GM19240 (cell line): ENCODE measurements around the gene BACH2.
"Not testable (repeated sequence)": the region's sequence is repeated elsewhere in the genome, so short reads cannot be mapped to it uniquely, and the experiment has no call there.

Source experiments
- DNase-seq: peaks from one replicate; pipeline ENCODE4 v3.0.0; 2011; ENCODE audit warnings: low spot score; ENCODE audit not compliant: insufficient read length

The BACH2 gene

GRCh38 chr6:90072501-90072900, 224.1 kb downstream of the BACH2 start:
- DNase-seq: no peak

DNA sequence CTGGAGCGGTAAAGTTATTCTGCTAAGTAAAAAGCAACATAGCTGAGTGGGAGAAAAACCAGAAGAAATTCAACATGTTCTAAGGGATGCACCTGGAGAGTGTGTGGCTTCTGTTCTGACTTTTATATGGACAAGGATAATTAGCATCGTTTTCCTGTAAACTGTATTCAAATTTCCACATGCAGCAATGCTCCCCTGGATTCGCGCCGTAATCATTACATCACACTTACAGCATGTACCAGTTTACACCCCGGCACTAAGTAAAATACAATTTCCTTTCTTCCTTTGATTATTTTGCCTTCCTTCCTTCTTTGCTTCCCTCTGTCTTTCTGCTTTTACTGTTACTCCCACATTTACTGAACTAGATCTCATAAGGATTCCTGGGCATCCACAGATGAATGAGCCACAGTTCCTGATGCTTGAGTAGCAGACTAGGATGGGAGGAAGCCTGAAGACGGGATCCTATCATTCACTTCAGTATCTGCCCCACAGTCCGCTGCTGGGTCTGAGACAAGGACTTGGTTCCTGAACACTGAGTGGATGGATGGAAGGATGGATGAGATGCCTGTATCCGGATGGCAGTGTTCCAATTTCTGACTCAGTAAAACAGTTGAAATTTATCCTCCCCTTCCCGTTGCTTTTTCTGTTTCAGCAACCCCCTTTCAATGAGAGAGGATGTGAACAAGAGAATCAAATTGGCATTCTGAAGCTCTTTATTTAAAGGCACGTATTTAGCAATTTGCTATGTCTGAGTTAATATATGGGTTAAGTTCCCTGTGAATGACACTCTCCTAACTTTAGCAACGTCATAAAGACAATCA, 227.7 kb downstream of the BACH2 start:
- no peak for DNase-seq

GRCh38 chr6:90068264-90068663, 228.4 kb downstream of the BACH2 start:
- DNase-seq: no peak

DNA sequence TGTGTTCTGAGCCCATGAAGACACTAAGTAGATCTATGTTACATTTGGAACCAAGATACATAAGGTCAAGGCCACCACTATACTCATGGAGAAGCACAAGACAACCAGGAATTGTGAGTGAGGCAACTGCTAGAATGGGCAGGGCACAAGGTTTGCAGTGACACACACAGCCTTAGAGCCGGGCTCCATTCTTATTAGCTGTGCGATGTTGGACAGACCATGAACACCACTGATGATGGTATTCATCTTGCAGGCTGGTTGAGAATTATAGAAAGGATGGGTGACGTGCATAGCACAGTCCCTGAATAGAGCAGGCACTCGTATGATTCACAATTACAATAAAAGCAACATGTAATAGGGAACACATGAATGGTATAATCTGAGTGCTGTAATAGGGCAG, 229.9 kb downstream of the BACH2 start:
- DNase-seq: no peak

GRCh38 chr6:90065173-90065572, 231.5 kb downstream of the BACH2 start:
- no peak for DNase-seq

GRCh38 chr6:90062667-90063066, 234.0 kb downstream of the BACH2 start:
- DNase-seq: no peak

- DNase-seq: no peak
Observed at GRCh38 chr6:90062051-90062450, 234.6 kb downstream of the BACH2 start.

- DNase-seq: not testable (repeated sequence)
Observed at GRCh38 chr6:90059178-90059577, 237.5 kb downstream of the BACH2 start.

- DNase-seq: not testable (repeated sequence)
Observed at GRCh38 chr6:90055924-90056323, 240.7 kb downstream of the BACH2 start.

DNA sequence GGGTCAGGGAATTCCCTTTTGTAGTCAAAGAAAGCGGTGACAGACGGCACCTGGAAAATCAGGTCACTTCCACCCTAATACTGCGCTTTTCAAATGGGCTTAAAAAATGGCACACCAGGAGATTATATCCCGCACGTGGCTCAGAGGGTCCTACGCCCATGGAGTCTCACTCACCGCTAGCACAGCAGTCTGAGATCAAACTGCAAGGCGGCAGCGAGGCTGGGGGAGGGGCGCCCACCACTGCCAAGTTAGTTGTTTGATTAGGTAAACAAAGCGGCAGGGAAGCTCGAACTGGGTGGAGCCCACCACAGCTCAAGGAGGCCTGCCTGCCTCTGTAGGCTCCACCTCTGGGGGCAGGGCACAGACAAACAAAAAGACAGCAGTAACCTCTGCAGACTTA, 242.4 kb downstream of the BACH2 start:
- DNase-seq: not testable (repeated sequence)

DNA sequence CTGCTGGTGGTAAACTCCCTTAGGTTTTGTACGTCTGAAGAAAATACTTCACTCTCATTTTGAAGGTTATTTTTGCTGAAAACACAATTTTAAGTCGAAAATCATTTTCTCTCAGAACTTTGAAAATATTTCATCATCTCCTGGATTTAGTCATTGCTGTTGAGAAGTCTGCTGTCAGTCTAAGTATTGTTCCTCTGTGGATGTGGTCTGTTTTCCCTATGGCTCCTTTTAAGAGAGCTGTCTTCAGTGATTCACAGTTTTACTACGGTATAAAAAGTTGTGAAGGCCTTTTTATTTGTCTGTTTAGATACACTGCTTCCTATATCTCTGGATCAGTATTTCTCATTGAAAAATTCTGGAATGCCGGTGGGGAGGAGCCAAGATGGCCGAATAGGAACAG, 243.0 kb downstream of the BACH2 start:
- DNase-seq: no peak

- DNase-seq: no peak
Observed at GRCh38 chr6:90049295-90049694, 247.3 kb downstream of the BACH2 start.

DNA sequence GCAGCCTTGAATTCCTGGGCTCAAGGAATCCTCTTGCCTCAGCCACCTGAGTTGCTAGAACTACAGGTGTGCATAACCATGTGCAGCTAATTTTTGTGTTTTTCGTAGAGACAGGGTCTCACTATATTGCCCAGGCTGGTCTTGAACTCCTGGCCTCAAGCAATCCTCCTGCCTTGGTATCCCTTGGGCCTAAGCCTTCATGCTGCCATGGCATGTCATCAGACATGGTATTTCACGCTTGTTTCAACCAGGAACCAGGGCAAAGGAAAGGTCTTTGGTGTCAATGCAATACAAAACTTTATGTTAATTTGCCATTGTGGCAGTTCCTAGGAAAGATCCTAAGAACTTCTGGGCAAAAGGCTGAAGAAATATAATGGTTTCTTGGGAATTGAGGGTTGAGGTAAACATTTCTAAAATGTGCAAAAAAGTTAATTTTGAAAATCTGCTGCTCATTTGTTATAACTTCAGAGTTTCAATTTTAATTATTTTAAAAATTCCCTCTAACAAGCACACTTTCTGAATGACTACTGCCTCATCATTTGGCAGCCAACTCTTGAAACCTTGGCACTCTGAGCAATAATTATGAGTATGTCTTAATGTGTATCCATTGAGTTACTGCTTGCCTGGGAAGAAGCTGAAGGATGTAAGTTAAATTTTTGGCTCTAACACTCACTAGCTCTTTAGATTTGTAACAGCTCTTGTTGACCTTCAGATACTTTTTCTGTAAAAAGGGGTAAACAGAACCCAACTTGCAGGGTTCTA, 248.3 kb downstream of the BACH2 start:
- no peak for DNase-seq

DNA sequence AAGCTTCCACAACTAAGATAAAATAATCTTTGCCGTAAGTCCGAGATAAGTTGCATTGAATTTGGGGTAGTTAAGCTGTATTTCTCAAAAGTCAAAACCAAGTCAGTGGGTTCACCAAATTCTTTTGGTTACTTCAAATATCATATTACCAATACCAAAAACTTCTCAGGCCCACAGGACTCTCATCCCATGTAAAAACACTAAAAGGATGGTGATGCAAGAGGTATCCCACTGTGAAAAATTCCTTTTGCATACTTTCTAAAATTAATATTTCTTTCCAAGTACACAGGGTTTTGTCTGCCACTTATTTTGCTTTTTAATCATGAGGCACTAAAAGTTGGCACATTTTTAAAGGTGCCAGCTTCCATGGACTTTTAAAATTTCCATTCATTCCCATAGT, 251.1 kb downstream of the BACH2 start:
- DNase-seq: no peak

- no peak for DNase-seq
Observed at GRCh38 chr6:90044833-90045381, 251.7 kb downstream of the BACH2 start.

DNA sequence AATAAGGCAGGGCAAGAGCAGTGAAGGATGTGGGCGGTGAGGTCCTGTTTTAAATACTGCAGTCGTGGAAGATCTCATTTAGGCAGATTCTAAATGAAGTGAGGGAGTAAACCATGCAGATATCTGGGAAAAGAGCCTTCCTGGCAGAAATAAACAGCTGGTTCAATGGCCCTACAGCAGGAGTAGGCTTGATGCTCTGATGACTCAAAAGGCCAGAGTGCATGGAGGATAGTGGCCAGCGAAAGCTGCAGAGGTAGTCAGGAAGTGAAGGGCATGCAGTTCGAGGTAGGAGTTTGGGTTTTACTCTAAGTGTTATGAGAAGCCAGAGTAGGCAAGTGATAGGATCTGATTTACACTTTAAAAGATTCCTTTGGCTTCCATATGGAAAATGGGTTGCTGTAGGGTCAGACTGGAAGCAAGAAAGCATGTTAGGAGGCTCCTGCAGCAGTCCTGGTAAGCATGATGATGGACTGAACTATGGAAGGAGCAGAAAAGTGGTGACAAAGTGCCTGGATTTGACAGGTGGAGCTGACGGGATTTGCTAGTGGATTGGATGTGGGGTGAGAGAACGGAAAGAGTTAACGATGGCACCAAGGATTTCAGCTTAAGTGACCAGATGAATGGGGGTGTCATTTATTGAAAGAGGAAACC, 252.3 kb downstream of the BACH2 start:
- no peak for DNase-seq

DNA sequence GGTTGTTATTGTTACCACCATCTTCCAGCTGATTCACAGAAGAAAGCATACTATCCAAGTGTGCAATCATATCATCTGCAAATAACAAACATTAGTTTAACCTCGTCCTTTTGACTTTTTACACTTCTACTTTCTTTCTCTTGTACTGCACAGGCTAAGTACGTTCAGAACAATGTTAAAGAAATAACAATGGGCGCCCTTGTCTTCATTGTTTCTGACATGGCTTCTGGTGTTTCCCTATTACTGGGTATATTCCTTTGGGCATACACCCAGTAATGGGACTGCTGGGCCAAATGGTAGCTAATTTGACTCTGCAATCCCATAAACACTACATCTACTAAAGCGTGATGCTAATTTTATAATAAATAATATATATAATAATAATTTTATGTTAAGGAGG, 255.7 kb downstream of the BACH2 start:
- DNase-seq: no peak

GRCh38 chr6:90039911-90040310, 256.7 kb downstream of the BACH2 start:
- no peak for DNase-seq

- DNase-seq: no peak
Observed at GRCh38 chr6:90038961-90039653, 257.5 kb downstream of the BACH2 start.

DNA sequence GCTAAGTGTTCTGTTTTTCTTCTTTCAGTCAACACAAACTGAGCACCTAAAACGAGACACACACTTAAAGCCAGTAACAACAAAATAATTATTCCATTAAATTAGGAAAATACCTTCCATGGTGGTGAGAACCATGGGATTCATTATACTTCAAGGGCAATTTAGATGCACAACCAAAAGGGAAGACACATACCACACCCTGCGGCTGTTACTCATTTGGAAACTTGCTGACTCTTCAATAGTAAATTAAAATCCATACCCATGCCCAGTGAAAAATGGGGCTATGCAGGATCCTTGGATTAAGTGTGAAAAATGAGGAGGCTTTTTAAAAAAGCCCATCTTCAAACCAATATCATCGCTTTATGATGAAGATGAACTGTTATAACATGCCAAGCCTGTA, 259.7 kb downstream of the BACH2 start:
- DNase-seq: no peak

- no peak for DNase-seq
Observed at GRCh38 chr6:90035047-90035723, 261.5 kb downstream of the BACH2 start.
